Brain microvascular endothelial cell (primary cell): ENCODE measurements around the gene METTL23.
"Not testable (repeated sequence)": the region's sequence is repeated elsewhere in the genome, so short reads cannot be mapped to it uniquely, and the experiment has no call there.

Experiments used
- DNase-seq: peaks from one replicate; pipeline ENCODE4 v3.0.0-alpha.2; 2020
- H3K27ac ChIP-seq: fragments of 250-450 bp; sonication (Bioruptor Pico); 2 replicates; pipeline ENCODE4 v1.5.1; 2020; ENCODE audit warnings: mild to moderate bottlenecking, moderate library complexity
- H3K27me3 ChIP-seq: fragments of 250-450 bp; sonication (Bioruptor Pico); replicated peaks from 2 replicates; pipeline ENCODE4 v1.5.1; 2020; ENCODE audit warnings: mild to moderate bottlenecking
- H3K36me3 ChIP-seq: fragments of 250-450 bp; sonication (Bioruptor Pico); replicated peaks from 2 replicates; pipeline ENCODE4 v1.5.1; 2020; ENCODE audit warnings: mild to moderate bottlenecking
- H3K4me3 ChIP-seq: 2 replicates; pipeline ENCODE4 v1.5.1; 2011; ENCODE audit warnings: low read depth, mild to moderate bottlenecking, control low read depth, low read length, moderate library complexity
- CTCF ChIP-seq: IDR thresholded peaks from 2 replicates; pipeline ENCODE4 v1.5.1; 2011; ENCODE audit warnings: low read depth, mild to moderate bottlenecking, moderate library complexity, low read length, control low read depth, inconsistent platforms; ENCODE audit errors: missing control alignments
- in situ Hi-C: cut with HindIII; loops from 2 replicates; pipeline ENCODE4 v1.10.0; 2017; ENCODE audit warnings: low sequenced_read_pairs, low pct_ligation_motif_present

Gene METTL23

GRCh38 chr17:76727745-76728456, 1.3 kb downstream of the METTL23 start:
- no peak for TF ChIP-seq CTCF
- H3K4me3 ChIP-seq = peak overlapping the region; percentile 86
- in situ Hi-C loops = no loop called here
- no peaks in the 10 kb centered on the region for H3K27me3 ChIP-seq
- H3K36me3 ChIP-seq = peaks cover 40% of the 10 kb centered on the region
- peak overlapping the region; percentile 94 for H3K27ac ChIP-seq
- no peak for DNase-seq

- H3K27me3 ChIP-seq, in situ Hi-C loops, H3K4me3 ChIP-seq, DNase-seq, H3K27ac ChIP-seq: not testable (repeated sequence)
- H3K36me3 ChIP-seq = peaks cover 50% of the 10 kb centered on the region
These were observed 5.4 kb downstream of the METTL23 start for GRCh38 chr17:76731800-76732733.

GRCh38 chr17:76732734-76733617, 6.3 kb downstream of the METTL23 start:
- in situ Hi-C loops = no loop called here
- Histone ChIP-seq H3K27me3 (no peaks in the 10 kb centered on the region), H3K27ac (no peak overlapping the region), H3K4me3 (peak overlapping the region; percentile 80), H3K36me3 (peaks cover 50% of the 10 kb centered on the region)
- no peak for TF ChIP-seq CTCF
- no peak for DNase-seq

- H3K27me3 ChIP-seq = no peaks in the 10 kb centered on the region
- no peak overlapping the region for H3K27ac ChIP-seq
- TF ChIP-seq CTCF = no peak
- peaks cover 50% of the 10 kb centered on the region for H3K36me3 ChIP-seq
- DNase-seq = no peak
- in situ Hi-C loops = no loop called here
- H3K4me3 ChIP-seq = peak overlapping the region; percentile 80
These were observed 6.9 kb downstream of the METTL23 start for GRCh38 chr17:76733618-76733957.

GRCh38 chr17:76734080-76734840, 7.6 kb downstream of the METTL23 start:
- Histone ChIP-seq H3K27ac (no peak overlapping the region), H3K4me3 (peak overlapping the region; percentile 80), H3K27me3 (no peaks in the 10 kb centered on the region), H3K36me3 (peaks cover 50% of the 10 kb centered on the region)
- TF ChIP-seq CTCF = no peak
- in situ Hi-C loops = no loop called here
- no peak for DNase-seq
